ENCODE results near the gene MACROH2A2.
"Not testable (repeated sequence)": the region's sequence is repeated elsewhere in the genome, so short reads cannot be mapped to it uniquely, and the experiment has no call there.

Gene MACROH2A2

GRCh38 chr10:70068925-70069324 is 16.3 kb downstream of the MACROH2A2 start:
- no peak for FAIRE-seq

GRCh38 chr10:70069346-70069745 is 16.7 kb downstream of the MACROH2A2 start:
- no peak for FAIRE-seq

DNA sequence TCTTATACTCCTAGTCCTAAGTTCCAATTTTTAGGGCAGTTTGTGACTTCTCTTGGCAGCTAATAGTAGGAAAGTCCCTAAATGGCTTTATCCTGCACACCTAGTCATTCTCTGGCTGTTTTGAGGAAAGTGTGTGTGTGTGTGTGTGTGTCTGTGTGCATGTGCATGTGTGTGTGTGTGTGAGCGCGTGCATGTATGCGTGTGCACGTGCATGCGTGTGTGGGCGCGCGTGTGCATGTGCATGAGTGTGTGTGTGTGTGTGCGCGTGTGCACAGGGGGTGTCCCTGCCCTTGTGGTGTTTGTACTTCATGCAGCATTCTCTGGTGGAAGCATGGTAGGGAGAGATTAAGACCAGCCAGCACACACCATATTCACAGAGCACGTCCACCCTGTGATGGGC is 18.2 kb downstream of the MACROH2A2 start:
- no peak for FAIRE-seq

DNA sequence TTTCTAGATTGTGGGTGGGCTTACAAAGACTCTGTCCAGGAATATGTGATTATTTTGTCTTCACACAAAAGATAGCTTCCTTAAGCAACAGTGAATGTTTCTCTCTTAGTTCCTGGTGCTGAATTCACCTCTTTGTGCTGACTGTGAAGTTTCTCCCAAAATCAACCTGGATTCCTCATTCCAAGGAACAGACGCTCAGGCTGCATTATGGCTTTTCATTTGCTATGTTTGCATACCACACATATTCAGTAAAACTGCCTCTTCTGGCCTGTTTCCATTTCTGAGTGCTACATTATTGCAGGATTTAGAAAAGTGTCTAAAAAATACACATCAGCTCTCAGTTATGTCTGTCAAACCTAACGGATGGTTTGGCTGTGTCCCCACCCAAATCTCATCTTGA is 21.5 kb downstream of the MACROH2A2 start:
- no peak for FAIRE-seq

GRCh38 chr10:70074971-70075370 is 22.3 kb downstream of the MACROH2A2 start:
- FAIRE-seq = no peak

- FAIRE-seq = no peak
Observed at GRCh38 chr10:70078329-70078728, 25.7 kb downstream of the MACROH2A2 start.

DNA sequence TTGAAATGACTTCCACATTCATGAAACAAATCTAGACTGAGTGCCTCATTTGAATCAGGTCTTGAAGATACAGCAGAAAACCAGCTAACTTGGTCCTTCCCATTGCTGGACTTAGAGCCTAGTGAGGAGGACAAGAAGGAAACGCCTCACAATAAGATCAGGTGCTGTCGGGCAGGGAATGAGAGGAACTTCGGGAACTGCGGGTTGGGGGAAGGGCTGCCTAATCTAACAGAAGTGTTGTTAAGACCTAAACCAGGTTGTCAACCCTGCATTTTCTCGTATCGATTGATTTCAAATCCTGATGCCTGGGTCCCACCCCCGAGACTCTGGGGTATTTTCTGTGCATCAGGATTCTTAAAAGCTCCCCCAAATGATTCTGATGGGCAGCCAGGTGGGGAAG is 26.3 kb downstream of the MACROH2A2 start:
- no peak for FAIRE-seq

DNA sequence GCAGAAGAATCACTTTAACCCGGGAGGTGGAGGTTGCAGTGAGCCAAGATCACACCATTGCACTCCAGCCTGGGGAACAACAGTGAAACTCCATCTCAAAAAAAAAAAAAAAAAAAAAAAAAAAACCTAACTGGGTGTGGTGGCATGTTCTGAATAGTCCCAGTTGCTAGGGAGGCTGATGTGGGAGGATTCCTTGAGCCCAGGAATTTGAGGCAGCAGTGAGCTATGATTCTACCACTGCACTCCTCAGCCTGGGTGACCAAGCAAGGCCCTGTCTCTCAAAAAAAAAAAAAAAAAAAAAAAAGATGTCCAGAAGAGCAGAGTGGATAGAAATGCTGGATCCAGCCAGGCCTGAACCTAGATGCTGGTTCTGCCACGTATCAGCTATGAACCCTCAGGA is 28.1 kb downstream of the MACROH2A2 start:
- FAIRE-seq = not testable (repeated sequence)

DNA sequence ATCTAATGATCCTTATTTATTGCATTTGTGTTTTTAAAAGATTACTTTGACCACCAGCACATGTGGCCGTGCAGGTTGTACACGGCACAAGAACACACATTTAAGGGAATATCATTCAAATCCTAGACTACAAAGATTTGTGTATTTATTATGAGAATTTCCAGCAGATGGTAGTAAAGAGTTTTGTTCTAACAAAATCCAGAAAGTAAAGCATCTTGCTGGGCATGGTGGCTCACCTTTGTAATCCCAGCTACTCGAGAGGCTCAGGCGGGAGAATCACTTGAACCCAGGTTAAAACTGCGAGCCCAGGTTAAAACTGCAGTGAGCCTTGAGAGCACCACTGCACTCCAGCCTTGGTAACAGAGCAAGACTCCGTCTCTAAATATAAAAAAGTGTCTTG is 31.5 kb downstream of the MACROH2A2 start:
- no peak for FAIRE-seq

GRCh38 chr10:70085975-70086613 is 33.4 kb downstream of the MACROH2A2 start:
- no peak for FAIRE-seq

DNA sequence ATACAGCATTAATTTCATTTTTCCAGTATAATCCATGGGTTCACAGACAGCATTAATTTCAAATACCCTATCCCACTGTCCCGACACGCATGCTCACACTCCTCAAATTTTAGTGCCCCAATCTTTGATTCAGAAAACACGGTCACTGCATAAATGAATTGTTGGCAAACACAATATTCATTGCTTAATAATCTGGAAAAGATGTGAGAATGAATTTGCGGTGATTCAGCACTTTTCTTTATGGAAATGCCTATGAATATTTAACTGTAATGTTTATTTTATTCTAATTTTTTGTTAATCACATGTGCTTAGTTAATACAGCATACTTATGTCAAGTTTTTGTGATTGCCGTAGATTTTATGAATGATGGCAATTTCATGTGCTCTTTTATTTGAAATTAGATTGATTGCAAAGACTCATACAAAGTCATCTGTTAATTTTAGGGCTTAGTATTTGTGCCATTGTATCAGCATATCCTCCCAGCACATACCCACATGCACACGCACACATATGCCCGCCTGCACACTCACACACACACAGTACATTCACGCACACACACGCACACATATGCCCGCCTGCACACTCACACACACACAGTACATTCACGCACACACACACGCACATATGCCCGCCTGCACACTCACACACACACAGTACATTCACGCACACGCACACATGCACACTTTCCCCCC is 35.1 kb downstream of the MACROH2A2 start:
- FAIRE-seq = no peak

DNA sequence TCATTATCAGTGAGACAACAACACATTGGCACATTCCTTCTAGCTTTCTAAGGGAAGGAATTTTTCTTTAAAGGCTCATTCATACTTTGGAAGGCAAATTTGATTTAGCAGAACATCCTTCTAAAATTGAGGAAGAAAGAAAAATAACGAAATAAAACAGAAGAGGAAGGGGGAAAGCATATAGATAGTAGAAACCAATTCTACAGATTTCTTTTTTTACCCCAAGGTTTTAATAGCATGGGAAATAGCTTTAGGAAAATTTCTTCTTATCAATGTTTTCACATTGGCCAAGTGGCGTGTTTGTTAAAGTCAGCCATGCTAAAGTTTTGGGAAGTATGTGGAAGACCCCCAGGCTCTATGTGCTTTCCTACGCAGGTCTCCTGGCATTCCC is 35.7 kb downstream of the MACROH2A2 start:
- no peak for FAIRE-seq

DNA sequence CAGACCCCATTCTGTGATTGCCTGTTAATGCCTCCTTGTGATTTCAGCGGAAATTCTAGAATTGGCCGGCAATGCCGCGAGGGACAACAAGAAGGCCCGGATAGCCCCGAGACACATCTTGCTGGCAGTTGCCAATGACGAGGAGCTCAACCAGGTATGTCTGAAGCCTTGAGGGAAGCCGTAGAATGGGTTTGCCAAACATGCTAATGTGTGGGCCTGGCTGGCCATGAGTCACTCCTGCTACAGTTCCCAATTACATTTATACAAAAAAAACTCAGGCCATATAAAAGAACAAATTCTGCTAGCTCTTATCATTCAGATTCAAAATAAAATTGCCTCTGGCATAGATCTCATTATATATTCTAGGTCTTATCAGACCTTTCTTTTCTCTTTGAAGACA is 37.4 kb downstream of the MACROH2A2 start:
- no peak for FAIRE-seq

DNA sequence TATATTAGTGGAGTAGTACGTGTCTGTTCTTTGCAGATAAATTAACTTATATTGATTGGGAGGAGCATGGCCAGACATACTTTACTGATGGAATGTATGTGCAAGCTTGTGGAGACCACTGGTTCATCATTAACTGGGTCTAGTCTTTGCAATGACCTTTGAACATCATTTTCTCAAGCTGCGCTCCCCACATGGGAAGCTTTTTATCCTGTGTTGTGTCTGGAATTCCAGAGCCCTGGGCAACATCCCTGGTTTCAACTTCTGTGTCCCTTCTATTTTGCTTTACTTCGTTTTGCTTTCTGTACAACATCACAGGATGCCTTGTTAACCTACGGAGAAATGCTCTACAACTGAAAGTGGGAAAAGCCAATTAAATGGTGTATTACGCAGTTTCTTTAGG is 38.3 kb downstream of the MACROH2A2 start:
- no peak for FAIRE-seq

DNA sequence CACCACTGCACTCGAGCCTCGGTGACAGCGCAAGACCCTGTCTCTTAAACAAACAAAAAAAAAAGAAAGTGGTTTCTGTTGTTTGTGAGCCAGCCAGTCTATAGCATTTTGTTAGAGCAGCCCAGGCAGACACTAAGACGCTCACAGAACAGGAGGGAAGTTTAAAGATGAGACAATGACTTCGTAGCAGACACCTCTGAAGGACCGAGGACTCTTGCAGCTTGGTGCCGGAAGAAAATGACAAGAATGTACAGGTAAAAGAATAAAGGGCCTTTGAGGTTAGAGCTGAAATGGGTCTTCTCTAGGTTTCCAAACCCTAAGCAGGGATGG is 39.7 kb downstream of the MACROH2A2 start:
- no peak for FAIRE-seq

DNA sequence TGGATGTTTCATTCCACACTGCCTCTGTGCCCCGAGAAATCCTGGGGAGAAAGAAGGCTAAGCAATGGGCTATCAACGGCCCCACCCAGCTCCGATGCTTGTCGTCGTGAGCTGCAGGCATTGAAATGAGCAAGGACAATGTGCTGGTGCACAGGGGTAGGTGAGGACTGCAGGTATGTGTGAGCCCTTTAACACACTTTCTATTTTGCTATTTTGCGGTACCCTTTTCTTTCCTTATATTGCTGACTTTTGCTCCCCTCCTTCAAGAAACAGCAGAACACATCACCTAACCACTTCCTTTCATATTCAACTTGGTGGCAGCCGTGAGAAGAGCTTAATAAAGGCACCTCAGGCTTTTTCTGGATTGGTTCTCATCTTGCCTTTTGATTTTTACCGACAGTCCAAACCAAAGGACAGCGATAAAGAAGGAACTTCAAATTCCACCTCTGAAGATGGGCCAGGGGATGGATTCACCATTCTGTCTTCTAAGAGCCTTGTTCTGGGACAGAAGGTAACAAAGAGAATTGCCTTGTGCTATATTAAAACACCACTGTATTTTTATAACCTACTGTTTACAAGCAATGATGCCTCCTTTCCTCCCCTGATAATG is 40.8 kb downstream of the MACROH2A2 start:
- no peak for FAIRE-seq

- no peak for FAIRE-seq
Observed at GRCh38 chr10:70094250-70094649, 41.6 kb downstream of the MACROH2A2 start.

DNA sequence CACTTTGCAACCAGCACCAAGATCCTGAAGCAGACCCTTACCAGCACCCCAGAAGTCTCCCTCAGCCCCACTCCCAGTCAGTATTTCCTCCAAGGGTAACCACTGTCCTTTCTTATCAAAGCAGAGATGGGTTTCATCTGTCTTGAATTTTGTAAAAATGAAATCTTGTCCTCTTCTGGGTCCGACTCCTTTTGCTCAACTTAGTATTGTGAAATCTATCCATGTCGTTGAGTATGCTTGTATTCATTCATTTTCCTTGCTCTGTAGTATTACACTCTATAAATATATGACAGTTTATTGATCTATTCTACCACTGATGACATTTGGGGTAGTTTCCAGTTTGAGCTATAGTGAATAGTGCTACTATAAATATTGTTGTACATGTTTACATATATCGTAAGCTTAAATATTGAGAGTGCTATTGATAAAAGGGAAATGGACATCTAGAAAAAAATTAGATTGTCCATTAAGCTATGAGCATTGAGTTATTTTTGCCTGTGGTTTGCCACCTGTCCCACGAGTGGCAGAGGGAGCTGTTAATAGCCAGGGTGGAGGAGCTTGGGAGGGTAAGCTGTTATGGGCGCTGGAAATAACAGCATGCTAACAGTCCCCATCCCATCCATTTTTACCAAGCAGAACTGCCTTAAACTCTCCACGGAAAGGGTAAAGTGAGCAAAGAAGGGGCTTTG is 43.5 kb downstream of the MACROH2A2 start:
- FAIRE-seq = no peak

DNA sequence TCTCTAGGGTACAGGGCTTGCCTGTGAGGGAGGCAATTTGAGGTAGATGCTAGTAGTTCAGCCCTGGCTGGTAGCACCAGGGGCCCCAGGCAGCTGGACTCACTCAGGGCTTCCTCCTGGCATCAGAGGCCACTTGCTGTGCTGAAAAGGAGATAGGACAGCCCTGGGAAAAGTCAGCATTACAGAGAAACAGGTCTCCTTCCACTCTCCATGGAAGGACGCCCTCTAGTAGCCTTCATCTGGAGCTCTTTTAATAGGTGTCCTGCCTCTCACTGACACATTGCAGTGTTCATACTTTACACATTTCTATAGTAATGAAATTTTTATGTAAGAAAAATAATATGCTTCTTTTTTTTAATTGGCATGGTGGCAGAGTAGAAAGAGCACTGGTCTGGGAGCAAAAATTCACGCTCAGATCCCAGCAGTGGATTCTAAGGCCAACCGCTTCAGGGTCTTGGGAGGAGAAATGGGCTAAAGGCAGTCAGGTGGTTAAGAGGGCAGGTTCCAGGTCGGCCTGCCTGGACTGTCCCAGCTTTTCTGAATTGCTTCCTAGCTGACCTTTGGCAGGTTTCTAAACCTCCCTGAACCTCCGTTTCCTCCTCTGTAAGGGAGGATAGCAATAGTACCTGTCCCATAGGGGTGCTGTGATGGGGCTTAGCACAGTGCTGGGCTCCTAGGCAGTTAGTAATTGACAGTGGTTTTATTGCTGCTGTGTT is 44.2 kb downstream of the MACROH2A2 start:
- FAIRE-seq = no peak

GRCh38 chr10:70097459-70097858 is 44.8 kb downstream of the MACROH2A2 start:
- no peak for FAIRE-seq

DNA sequence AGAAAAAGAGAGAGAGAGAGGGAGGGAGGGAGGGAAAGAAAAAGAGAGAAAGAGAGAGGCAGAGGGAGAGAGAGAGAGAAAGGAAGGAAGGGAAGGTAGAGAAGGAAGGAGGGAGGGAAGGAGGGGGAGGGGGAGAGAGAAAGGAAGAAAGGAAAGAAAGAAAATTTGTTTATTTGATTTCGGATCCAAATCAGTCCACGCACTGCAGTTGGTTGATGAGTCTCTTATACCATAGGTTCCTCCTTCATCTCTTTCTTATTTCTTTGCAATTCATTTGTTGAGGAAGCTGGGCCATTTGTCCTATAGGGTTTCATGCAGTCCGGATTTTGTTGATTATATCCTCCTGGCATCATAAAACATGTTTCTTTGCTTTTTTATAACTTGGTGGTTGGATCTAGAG is 45.6 kb downstream of the MACROH2A2 start:
- no peak for FAIRE-seq

DNA sequence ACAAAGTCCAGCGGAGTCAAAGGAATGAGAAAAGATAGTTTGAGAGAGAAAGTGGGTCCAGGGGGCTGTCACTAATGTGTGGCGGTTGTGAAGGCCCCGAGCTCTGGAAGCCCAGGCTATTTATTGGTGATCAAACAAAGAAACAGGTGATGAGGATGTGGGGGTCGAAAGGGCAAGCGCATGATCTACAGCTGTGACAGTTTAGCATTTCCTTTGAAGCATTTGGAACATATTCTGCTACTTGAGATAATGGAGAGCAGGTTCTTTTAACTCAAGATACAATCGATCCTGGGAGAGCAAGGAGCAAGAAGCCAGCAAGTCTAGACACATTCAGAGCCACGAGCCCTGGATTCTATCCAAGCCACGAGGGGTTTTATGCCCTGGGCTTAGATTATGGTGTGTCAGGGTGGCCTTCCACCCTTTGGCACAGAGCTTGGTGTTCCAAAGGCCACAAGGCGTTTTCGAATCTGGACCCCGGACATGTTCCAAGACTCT is 48.5 kb downstream of the MACROH2A2 start:
- not testable (repeated sequence) for FAIRE-seq

GRCh38 chr10:70101668-70102067 is 49.0 kb downstream of the MACROH2A2 start:
- no peak for FAIRE-seq

Measured in A204.1 (cell line).